ENCODE measurements around the gene ARHGDIA.

Gene ARHGDIA

GRCh38 chr17:81844887-81845286 lies 26.2 kb downstream of the ARHGDIA start:
- H3K4me3 ChIP-seq (ENCODE audit: low read length), result no peak overlapping the region
- TF ChIP-seq CTCF (IDR thresholded peaks at IDR 0.05; ENCODE audit: insufficient read depth, low read depth, low read length, missing control alignments), result no peak
- no peak for DNase-seq (ENCODE audit: low read depth)

- no peak for DNase-seq (ENCODE audit: low read depth)
- H3K4me3 ChIP-seq (ENCODE audit: low read length), result no peak overlapping the region
- TF ChIP-seq CTCF (IDR thresholded peaks at IDR 0.05; ENCODE audit: insufficient read depth, low read depth, low read length, missing control alignments), result no peak
Measured at GRCh38 chr17:81844327-81844851, 26.7 kb downstream of the ARHGDIA start.

- H3K4me3 ChIP-seq (ENCODE audit: low read length), result no peak overlapping the region
- no peak for TF ChIP-seq CTCF (IDR thresholded peaks at IDR 0.05; ENCODE audit: insufficient read depth, low read depth, low read length, missing control alignments)
- no peak for DNase-seq (ENCODE audit: low read depth)
Measured at GRCh38 chr17:81843713-81844326, 27.3 kb downstream of the ARHGDIA start.

GRCh38 chr17:81842725-81843504 lies 28.2 kb downstream of the ARHGDIA start:
- TF ChIP-seq CTCF (IDR thresholded peaks at IDR 0.05; ENCODE audit: insufficient read depth, low read depth, low read length, missing control alignments), result no peak
- DNase-seq (ENCODE audit: low read depth), result peak; percentile 48
- no peak overlapping the region for H3K4me3 ChIP-seq (ENCODE audit: low read length)

GRCh38 chr17:81842378-81842724 lies 28.8 kb downstream of the ARHGDIA start:
- DNase-seq (ENCODE audit: low read depth), result no peak
- TF ChIP-seq CTCF (IDR thresholded peaks at IDR 0.05; ENCODE audit: insufficient read depth, low read depth, low read length, missing control alignments), result no peak
- H3K4me3 ChIP-seq (ENCODE audit: low read length), result no peak overlapping the region

- peak overlapping the region; percentile 21 for H3K4me3 ChIP-seq (ENCODE audit: low read length)
- DNase-seq (ENCODE audit: low read depth), result peak; percentile 48
- no peak for TF ChIP-seq CTCF (IDR thresholded peaks at IDR 0.05; ENCODE audit: insufficient read depth, low read depth, low read length, missing control alignments)
Measured at GRCh38 chr17:81841866-81842265, 29.3 kb downstream of the ARHGDIA start.
